ENCODE data around the gene RNF130.

DNA sequence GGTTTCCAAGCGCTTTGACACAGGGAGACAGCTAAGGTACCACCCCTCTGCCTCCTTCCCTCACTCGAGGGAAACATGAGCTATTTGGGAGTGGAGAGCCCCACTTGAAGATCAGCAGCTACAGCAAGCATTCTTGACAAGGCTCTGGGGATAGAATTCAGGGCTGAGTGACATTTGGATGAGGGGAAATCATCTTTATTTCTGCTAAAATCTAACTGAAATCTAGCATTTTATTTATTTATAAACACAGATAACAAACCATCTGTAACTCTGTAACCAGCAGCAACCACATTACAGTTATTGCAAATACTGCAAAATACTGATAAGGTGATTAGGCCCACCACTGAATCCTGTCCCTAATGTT lies 22.4 kb downstream of the RNF130 start:
- TF ChIP-seq, protein P1, sequence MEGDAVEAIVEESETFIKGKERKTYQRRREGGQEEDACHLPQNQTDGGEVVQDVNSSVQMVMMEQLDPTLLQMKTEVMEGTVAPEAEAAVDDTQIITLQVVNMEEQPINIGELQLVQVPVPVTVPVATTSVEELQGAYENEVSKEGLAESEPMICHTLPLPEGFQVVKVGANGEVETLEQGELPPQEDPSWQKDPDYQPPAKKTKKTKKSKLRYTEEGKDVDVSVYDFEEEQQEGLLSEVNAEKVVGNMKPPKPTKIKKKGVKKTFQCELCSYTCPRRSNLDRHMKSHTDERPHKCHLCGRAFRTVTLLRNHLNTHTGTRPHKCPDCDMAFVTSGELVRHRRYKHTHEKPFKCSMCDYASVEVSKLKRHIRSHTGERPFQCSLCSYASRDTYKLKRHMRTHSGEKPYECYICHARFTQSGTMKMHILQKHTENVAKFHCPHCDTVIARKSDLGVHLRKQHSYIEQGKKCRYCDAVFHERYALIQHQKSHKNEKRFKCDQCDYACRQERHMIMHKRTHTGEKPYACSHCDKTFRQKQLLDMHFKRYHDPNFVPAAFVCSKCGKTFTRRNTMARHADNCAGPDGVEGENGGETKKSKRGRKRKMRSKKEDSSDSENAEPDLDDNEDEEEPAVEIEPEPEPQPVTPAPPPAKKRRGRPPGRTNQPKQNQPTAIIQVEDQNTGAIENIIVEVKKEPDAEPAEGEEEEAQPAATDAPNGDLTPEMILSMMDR (conservative IDR thresholded peaks at IDR 0.05 in 1 of 2, IDR thresholded peaks at IDR 0.05 in 1 of 2; ENCODE audit: low read depth in 1 of 2, low read length in 2 of 2): no peak
- no peak for TF ChIP-seq EZH2 (IDR thresholded peaks at IDR 0.05; ENCODE audit: low read length, missing control alignments)

All from fibroblast of lung (primary cell).